Gastrocnemius medialis (tissue), 4 donors: ENCODE data around the gene CENPP.

Experiments used
- CTCF ChIP-seq, 5 experiments: fragments of 450-650 bp in 3 of 5; fragments of 200-600 bp in 2 of 5; sonication (generic) in 2 of 5; IDR thresholded peaks in 4 of 5; conservative IDR thresholded peaks in 1 of 5; 1 replicate in 4 of 5; 2 replicates in 1 of 5; pipeline ENCODE4 v1.5.1; 2016 to 2019; ENCODE audit warnings: antibody characterized with exemption in 5 of 5, mild to moderate bottlenecking in 3 of 5, moderate library complexity in 3 of 5
- POLR2A ChIP-seq, 2 donors: fragments of 450-650 bp; IDR thresholded peaks; one replicate each; pipeline ENCODE4 v1.6.1; 2017; ENCODE audit warnings: antibody characterized with exemption in 2 of 2, mild to moderate bottlenecking in 2 of 2, moderate library complexity in 2 of 2

GRCh38 chr9:92308893-92309292 lies 16.9 kb upstream of the CENPP start:
- TF ChIP-seq CTCF (IDR thresholded peaks at IDR 0.05 in 4 of 5, conservative IDR thresholded peaks at IDR 0.05 in 1 of 5), result no peak
- no peak for TF ChIP-seq POLR2A (IDR thresholded peaks at IDR 0.05)
